C4-2B (cell line): Measurements from ENCODE around the gene ARHGAP11A.

ENCODE experiments used
- ZFX ChIP-seq: fragments of 450-650 bp; IDR thresholded peaks from 2 replicates; pipeline ENCODE4 v1.6.1; 2017
- TF ChIP-seq, protein P1 (sequence below): fragments of 450-650 bp; conservative IDR thresholded peaks from 2 replicates; pipeline ENCODE4 v1.5.1; 2017; ENCODE audit warnings: mild to moderate bottlenecking

DNA sequence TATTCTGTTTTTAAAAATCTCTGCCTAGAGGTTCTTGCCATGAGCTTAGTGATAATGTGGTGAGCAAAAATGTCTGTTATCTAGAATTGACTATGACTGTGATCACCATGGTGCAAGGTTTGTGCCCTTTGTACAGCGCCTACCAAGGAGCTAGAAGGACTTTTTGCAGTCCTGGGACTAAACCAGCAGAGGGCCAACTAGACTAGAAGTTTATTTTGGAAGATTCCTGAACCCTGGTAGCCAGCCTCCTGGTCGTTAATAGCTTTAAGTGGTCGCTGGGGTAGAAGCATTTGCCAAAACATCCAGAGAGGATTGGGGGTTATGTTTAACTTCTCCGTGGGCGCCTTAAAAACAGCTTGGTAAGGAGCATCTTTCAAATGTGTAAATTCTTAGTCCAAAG is 34.0 kb downstream of the ARHGAP11A start:
- TF ChIP-seq, protein P1, sequence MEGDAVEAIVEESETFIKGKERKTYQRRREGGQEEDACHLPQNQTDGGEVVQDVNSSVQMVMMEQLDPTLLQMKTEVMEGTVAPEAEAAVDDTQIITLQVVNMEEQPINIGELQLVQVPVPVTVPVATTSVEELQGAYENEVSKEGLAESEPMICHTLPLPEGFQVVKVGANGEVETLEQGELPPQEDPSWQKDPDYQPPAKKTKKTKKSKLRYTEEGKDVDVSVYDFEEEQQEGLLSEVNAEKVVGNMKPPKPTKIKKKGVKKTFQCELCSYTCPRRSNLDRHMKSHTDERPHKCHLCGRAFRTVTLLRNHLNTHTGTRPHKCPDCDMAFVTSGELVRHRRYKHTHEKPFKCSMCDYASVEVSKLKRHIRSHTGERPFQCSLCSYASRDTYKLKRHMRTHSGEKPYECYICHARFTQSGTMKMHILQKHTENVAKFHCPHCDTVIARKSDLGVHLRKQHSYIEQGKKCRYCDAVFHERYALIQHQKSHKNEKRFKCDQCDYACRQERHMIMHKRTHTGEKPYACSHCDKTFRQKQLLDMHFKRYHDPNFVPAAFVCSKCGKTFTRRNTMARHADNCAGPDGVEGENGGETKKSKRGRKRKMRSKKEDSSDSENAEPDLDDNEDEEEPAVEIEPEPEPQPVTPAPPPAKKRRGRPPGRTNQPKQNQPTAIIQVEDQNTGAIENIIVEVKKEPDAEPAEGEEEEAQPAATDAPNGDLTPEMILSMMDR, result peak; percentile 70
- TF ChIP-seq ZFX, result no peak
